H9 (cell line): Measurements from ENCODE around the gene INTS4. TPM values are rescaled to one million over a fixed set of nuclear protein-coding genes. Genes with fewer than 3 reads are reported as not detected.

Experiments
- DNase-seq: peaks from one replicate; pipeline ENCODE4 v3.0.0-alpha.2; 2017
- H2AFZ ChIP-seq: one replicate; pipeline ENCODE4 v1.6.1; 2013; ENCODE audit warnings: mild to moderate bottlenecking, low read length, control low read depth, moderate library complexity
- H2AK5ac ChIP-seq: 2 replicates; pipeline ENCODE4 v1.6.1; 2013; ENCODE audit warnings: low read length, control low read depth, mixed read lengths; ENCODE audit not compliant: insufficient read length
- H2BK120ac ChIP-seq: one replicate; pipeline ENCODE4 v1.6.1; 2013; ENCODE audit warnings: low read depth, mild to moderate bottlenecking, low read length, control low read depth, inconsistent platforms; ENCODE audit not compliant: poor library complexity, severe bottlenecking
- H2BK12ac ChIP-seq: 2 replicates; pipeline ENCODE4 v1.6.1; 2013; ENCODE audit warnings: low read length, control low read depth, mixed read lengths, low read depth; ENCODE audit not compliant: insufficient read length
- H2BK15ac ChIP-seq: 2 replicates; pipeline ENCODE4 v1.6.1; 2013; ENCODE audit warnings: low read depth, low read length, control low read depth
- H2BK20ac ChIP-seq: one replicate; pipeline ENCODE4 v1.6.1; 2013; ENCODE audit warnings: low read depth, mild to moderate bottlenecking, low read length, control low read depth, inconsistent platforms; ENCODE audit not compliant: poor library complexity, severe bottlenecking
- H2BK5ac ChIP-seq: 2 replicates; pipeline ENCODE4 v1.6.1; 2013; ENCODE audit warnings: low read length, control low read depth, mixed read lengths; ENCODE audit not compliant: insufficient read length
- H3K14ac ChIP-seq: 2 replicates; pipeline ENCODE4 v1.6.1; 2013; ENCODE audit warnings: low read length, control low read depth; ENCODE audit not compliant: insufficient read depth
- H3K18ac ChIP-seq: 2 replicates; pipeline ENCODE4 v1.6.1; 2013; ENCODE audit warnings: low read depth, mild to moderate bottlenecking, mixed read lengths, low read length, control low read depth; ENCODE audit not compliant: insufficient read length
- H3K23ac ChIP-seq: 2 replicates; pipeline ENCODE4 v1.6.1; 2013; ENCODE audit warnings: low read length, control low read depth, mixed read lengths, low read depth; ENCODE audit not compliant: insufficient read length
- H3K23me2 ChIP-seq: 2 replicates; pipeline ENCODE4 v1.6.1; 2013; ENCODE audit warnings: low read depth, mild to moderate bottlenecking, mixed read lengths, low read length, control low read depth; ENCODE audit not compliant: insufficient read length, poor library complexity, severe bottlenecking
- H3K27ac ChIP-seq: 2 replicates; pipeline ENCODE4 v1.5.1; 2013; ENCODE audit warnings: low read length, control low read depth, mixed read lengths, low read depth; ENCODE audit not compliant: insufficient read length
- H3K27me3 ChIP-seq: 2 replicates; pipeline ENCODE4 v1.6.1; 2013; ENCODE audit warnings: low read length, control low read depth, inconsistent platforms; ENCODE audit not compliant: insufficient read depth
- H3K4ac ChIP-seq: 2 replicates; pipeline ENCODE4 v1.6.1; 2013; ENCODE audit warnings: low read depth, mild to moderate bottlenecking, control low read depth, inconsistent platforms, low read length, moderate library complexity
- H3K4me1 ChIP-seq: 2 replicates; pipeline ENCODE4 v1.6.1; 2013; ENCODE audit warnings: low read length, control low read depth, inconsistent platforms; ENCODE audit not compliant: insufficient read depth
- H3K4me2 ChIP-seq: 2 replicates; pipeline ENCODE4 v1.6.1; 2013; ENCODE audit warnings: low read length, control low read depth, mixed read lengths; ENCODE audit not compliant: insufficient read length, insufficient read depth
- H3K56ac ChIP-seq: 2 replicates; pipeline ENCODE4 v1.6.1; 2013; ENCODE audit warnings: low read depth, mild to moderate bottlenecking, mixed read lengths, low read length, control low read depth; ENCODE audit not compliant: insufficient read length
- H3K79me1 ChIP-seq: 2 replicates; pipeline ENCODE4 v1.6.1; 2013; ENCODE audit warnings: low read depth, mild to moderate bottlenecking, moderate library complexity, low read length, control low read depth, inconsistent platforms; ENCODE audit not compliant: insufficient read depth, poor library complexity, severe bottlenecking
- H3K79me2 ChIP-seq: 2 replicates; pipeline ENCODE4 v1.6.1; 2013; ENCODE audit warnings: low read length, control low read depth, inconsistent platforms; ENCODE audit not compliant: insufficient read depth
- H3K9ac ChIP-seq: 2 replicates; pipeline ENCODE4 v1.6.1; 2013; ENCODE audit warnings: low read length, control low read depth, mixed read lengths; ENCODE audit not compliant: insufficient read length; ENCODE audit errors: extremely low read depth
- H3K9me3 ChIP-seq: one replicate; pipeline ENCODE4 v1.6.1; 2013; ENCODE audit warnings: low read depth, low read length, inconsistent platforms; ENCODE audit not compliant: control insufficient read depth
- H3T11ph ChIP-seq: one replicate; pipeline ENCODE4 v1.6.1; 2013; ENCODE audit warnings: mild to moderate bottlenecking, low read length, control low read depth, inconsistent platforms
- H4K20me1 ChIP-seq: one replicate; pipeline ENCODE4 v1.6.1; 2013; ENCODE audit not compliant: control insufficient read depth, insufficient read length, insufficient read depth
- H4K5ac ChIP-seq: 2 replicates; pipeline ENCODE4 v1.6.1; 2013; ENCODE audit warnings: low read depth, mild to moderate bottlenecking, mixed read lengths, low read length, control low read depth; ENCODE audit not compliant: insufficient read length
- H4K8ac ChIP-seq: replicated peaks from 2 replicates; pipeline ENCODE4 v1.6.1; 2013; ENCODE audit warnings: low read length, control low read depth, mixed read lengths, low read depth; ENCODE audit not compliant: insufficient read length
- H4K91ac ChIP-seq: 2 replicates; pipeline ENCODE4 v1.6.1; 2013; ENCODE audit warnings: low read depth, mild to moderate bottlenecking, moderate library complexity, mixed read lengths, low read length, control low read depth; ENCODE audit not compliant: insufficient read length
- H3K27ac Mint-ChIP-seq, 3 experiments: 2 replicates in 2 of 3; 3 replicates in 1 of 3; pipeline ENCODE4 v1.8.0; 2020 to 2021; ENCODE audit warnings: mixed read lengths in 3 of 3, mild to moderate bottlenecking in 1 of 3, moderate library complexity in 1 of 3
- H3K27me3 Mint-ChIP-seq: 2 replicates; pipeline ENCODE4 v1.8.0; 2021; ENCODE audit warnings: low read depth, mild to moderate bottlenecking, moderate library complexity, mixed read lengths
- H3K36me3 Mint-ChIP-seq, 3 experiments: 2 replicates in 2 of 3; 3 replicates in 1 of 3; pipeline ENCODE4 v1.8.0; 2020 to 2021; ENCODE audit warnings: low read depth in 3 of 3, mixed read lengths in 3 of 3; ENCODE audit not compliant: insufficient read depth in 1 of 3
- H3K4me1 Mint-ChIP-seq, 2 experiments: 2 replicates each; pipeline ENCODE4 v1.8.0; 2020; ENCODE audit warnings: mixed read lengths in 2 of 2
- H3K4me3 Mint-ChIP-seq, 2 experiments: 2 replicates in 1 of 2; 3 replicates in 1 of 2; pipeline ENCODE4 v1.8.0; 2020 to 2021; ENCODE audit warnings: mild to moderate bottlenecking in 2 of 2, mixed read lengths in 2 of 2, moderate library complexity in 1 of 2
- H3K9me3 Mint-ChIP-seq, 2 experiments: 2 replicates in 1 of 2; 3 replicates in 1 of 2; pipeline ENCODE4 v1.8.0; 2020; ENCODE audit warnings: mild to moderate bottlenecking in 2 of 2, mixed read lengths in 2 of 2, moderate library complexity in 1 of 2
- CTCF ChIP-seq: fragments of 200-600 bp; sonication (generic); conservative IDR thresholded peaks from 3 replicates; pipeline ENCODE4 v1.8.0; 2021; ENCODE audit warnings: antibody characterized with exemption, mild to moderate bottlenecking
- whole genome bisulfite sequencing: extraction: QIAGEN DNeasy Blood & Tissue Kit; methylation state at CpG from one replicate; pipeline ENCODE4 v1.1.7; 2013; ENCODE audit warnings: missing lambda C conversion rate, low lambda C conversion rate, mixed read lengths; ENCODE audit not compliant: insufficient read length; ENCODE audit errors: extremely low coverage; 5-methylcytosine and 5-hydroxymethylcytosine counted together
- total RNA-seq: library from RNA; stranded (reverse); gene quantifications from 2 replicates; pipeline ENCODE4 v1.2.1, GENCODE V29; 2021

The INTS4 gene
- total RNA-seq, 1 experiment from 2014 or later: 38.6 TPM

GRCh38 chr11:77999446-78000030, 5.1 kb upstream of the INTS4 start:
- H2BK12ac ChIP-seq: no peak overlapping the region
- no peak for TF ChIP-seq CTCF
- no peak overlapping the region for H4K91ac ChIP-seq
- H2AFZ ChIP-seq: no peak overlapping the region
- no peak overlapping the region for H3K27ac Mint-ChIP-seq
- H4K8ac ChIP-seq: no peak overlapping the region
- no peaks in the 10 kb centered on the region; the same call in none of the 2 replicates for H3K27me3 Mint-ChIP-seq
- no peak overlapping the region for H3T11ph ChIP-seq
- H3K36me3 Mint-ChIP-seq: no peaks in the 10 kb centered on the region; a peak in 1 of 7 replicates
- H3K23ac ChIP-seq: no peak overlapping the region
- no peak overlapping the region for H3K4me2 ChIP-seq
- no peak overlapping the region for H2BK120ac ChIP-seq
- H3K23me2 ChIP-seq: no peaks in the 10 kb centered on the region
- H3K79me1 ChIP-seq: no peaks in the 10 kb centered on the region
- H2BK5ac ChIP-seq: no peak overlapping the region
- no peak overlapping the region for H3K9ac ChIP-seq
- peaks cover 8 to 9% of the 10 kb centered on the region in 2 experiments for H3K4me1 Mint-ChIP-seq
- H2BK20ac ChIP-seq: no peak overlapping the region
- 0 out of 2 replicates have a peak, but pooled peaks cover 3% of the 10 kb centered on the region for H3K4me1 ChIP-seq
- no peak overlapping the region for H3K14ac ChIP-seq
- H3K9me3 Mint-ChIP-seq: no peaks in the 10 kb centered on the region; a peak in 1 of 5 replicates
- no peak overlapping the region for H3K56ac ChIP-seq
- no peak overlapping the region for H3K18ac ChIP-seq
- no peak overlapping the region for H3K27ac ChIP-seq
- no peak overlapping the region for H3K4ac ChIP-seq
- DNase-seq: no peak
- H2AK5ac ChIP-seq: no peak overlapping the region
- H3K4me3 Mint-ChIP-seq: no peak overlapping the region
- no peaks in the 10 kb centered on the region for H3K9me3 ChIP-seq
- no peaks in the 10 kb centered on the region for H3K27me3 ChIP-seq
- H4K5ac ChIP-seq: no peak overlapping the region
- H2BK15ac ChIP-seq: no peak overlapping the region
- H3K79me2 ChIP-seq: no peaks in the 10 kb centered on the region
- H4K20me1 ChIP-seq: no peaks in the 10 kb centered on the region
- no CpG with 5 or more reads among the region's 1 CpG for WGBS
